ENCODE data around the gene WBP1.

- TF ChIP-seq CTCF (IDR thresholded peaks at IDR 0.05) (no peak), POLR2A (IDR thresholded peaks at IDR 0.05) (no peak)
Measured at GRCh38 chr2:74430502-74430901, 27.7 kb upstream of the WBP1 start.

All from suprapubic skin (tissue), 3 donors.